ENCODE data around the gene CRKL.
A peak's percentile ranks its signal among the peaks of the same experiment; 100 is the strongest.
"Not testable (repeated sequence)": the region's sequence is repeated elsewhere in the genome, so short reads cannot be mapped to it uniquely, and the experiment has no call there.

CRKL gene

GRCh38 chr22:20968281-20968977 lies 51.2 kb downstream of the CRKL start:
- H3K27me3 ChIP-seq (ENCODE audit: low read depth, low read length), result peaks cover 20% of the 10 kb centered on the region
- H3K9me3 ChIP-seq (ENCODE audit: insufficient read depth, low read length), result no peaks in the 10 kb centered on the region
- H4K20me1 ChIP-seq (ENCODE audit: insufficient read depth, low read length), result no peaks in the 10 kb centered on the region
- no peaks in the 10 kb centered on the region for H3K36me3 ChIP-seq (replicated peaks; ENCODE audit: low read depth, low read length)
- H3K79me2 ChIP-seq (ENCODE audit: low read length), result no peaks in the 10 kb centered on the region
- peaks cover 15% of the 10 kb centered on the region for H3K4me1 ChIP-seq (ENCODE audit: low read length)
- H3K9ac ChIP-seq (ENCODE audit: low read length), result no peak overlapping the region
- H2AFZ ChIP-seq (ENCODE audit: low read depth, low read length), result no peak overlapping the region; the same call in 1 of the 2 replicates
- peak overlapping the region; percentile 28 for H3K4me2 ChIP-seq (ENCODE audit: low read length)
- TF ChIP-seq EZH2phosphoT487 (IDR thresholded peaks at IDR 0.05; ENCODE audit: low read depth), result no peak
- TF ChIP-seq, protein P1, sequence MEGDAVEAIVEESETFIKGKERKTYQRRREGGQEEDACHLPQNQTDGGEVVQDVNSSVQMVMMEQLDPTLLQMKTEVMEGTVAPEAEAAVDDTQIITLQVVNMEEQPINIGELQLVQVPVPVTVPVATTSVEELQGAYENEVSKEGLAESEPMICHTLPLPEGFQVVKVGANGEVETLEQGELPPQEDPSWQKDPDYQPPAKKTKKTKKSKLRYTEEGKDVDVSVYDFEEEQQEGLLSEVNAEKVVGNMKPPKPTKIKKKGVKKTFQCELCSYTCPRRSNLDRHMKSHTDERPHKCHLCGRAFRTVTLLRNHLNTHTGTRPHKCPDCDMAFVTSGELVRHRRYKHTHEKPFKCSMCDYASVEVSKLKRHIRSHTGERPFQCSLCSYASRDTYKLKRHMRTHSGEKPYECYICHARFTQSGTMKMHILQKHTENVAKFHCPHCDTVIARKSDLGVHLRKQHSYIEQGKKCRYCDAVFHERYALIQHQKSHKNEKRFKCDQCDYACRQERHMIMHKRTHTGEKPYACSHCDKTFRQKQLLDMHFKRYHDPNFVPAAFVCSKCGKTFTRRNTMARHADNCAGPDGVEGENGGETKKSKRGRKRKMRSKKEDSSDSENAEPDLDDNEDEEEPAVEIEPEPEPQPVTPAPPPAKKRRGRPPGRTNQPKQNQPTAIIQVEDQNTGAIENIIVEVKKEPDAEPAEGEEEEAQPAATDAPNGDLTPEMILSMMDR (IDR thresholded peaks at IDR 0.05; ENCODE audit: low read depth, low read length), result no peak
- no peak overlapping the region for H3K27ac ChIP-seq (ENCODE audit: low read length)
- H3K4me3 ChIP-seq (ENCODE audit: low read length), result no peak overlapping the region

DNA sequence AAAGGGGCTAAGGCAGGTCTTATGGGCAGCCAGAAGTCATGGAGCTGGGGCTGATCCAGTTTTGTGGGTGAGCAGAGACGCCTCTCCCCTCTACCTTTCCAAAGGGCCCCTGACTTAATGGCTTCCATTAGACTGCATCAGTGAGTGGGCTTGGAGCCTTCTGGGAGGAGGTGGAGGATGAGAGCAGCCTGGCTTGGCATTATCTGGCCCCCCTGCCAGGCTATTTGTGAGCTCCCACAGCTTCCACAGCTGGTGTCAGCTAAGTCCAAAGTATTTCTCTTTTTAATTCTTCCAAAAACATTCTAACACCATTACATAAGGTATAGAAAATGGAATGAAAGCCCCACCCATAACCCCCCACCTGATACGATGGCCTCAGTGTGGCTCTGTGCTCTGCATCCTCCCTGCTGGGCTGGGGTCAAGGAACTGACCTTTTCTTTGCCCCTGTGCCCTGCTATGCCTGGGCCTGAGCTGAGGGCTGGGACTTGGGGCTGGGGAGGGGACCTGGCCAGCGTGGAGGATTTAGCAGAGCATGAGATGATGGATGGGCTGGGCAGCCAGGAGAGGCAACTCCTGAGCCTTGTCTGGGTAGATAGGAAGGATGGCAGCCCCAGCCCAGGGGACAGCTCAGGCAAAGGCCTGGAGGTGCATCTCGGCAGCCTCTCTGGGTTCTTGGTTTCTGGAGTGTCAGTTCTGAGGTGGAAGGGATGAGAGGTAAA lies 53.9 kb downstream of the CRKL start:
- Histone ChIP-seq H3K4me3 (ENCODE audit: low read length) (no peak overlapping the region), H3K4me2 (ENCODE audit: low read length) (no peak overlapping the region), H3K9me3 (ENCODE audit: insufficient read depth, low read length) (no peaks in the 10 kb centered on the region), H2AFZ (ENCODE audit: low read depth, low read length) (no peak overlapping the region), H4K20me1 (ENCODE audit: insufficient read depth, low read length) (no peaks in the 10 kb centered on the region), H3K27ac (ENCODE audit: low read length) (no peak overlapping the region), H3K27me3 (ENCODE audit: low read depth, low read length) (no peaks in the 10 kb centered on the region), H3K79me2 (ENCODE audit: low read length) (no peaks in the 10 kb centered on the region), H3K36me3 (replicated peaks; ENCODE audit: low read depth, low read length) (no peaks in the 10 kb centered on the region), H3K9ac (ENCODE audit: low read length) (no peak overlapping the region), H3K4me1 (ENCODE audit: low read length) (peaks cover 12% of the 10 kb centered on the region)
- no peak for TF ChIP-seq EZH2phosphoT487 (IDR thresholded peaks at IDR 0.05; ENCODE audit: low read depth)
- TF ChIP-seq, protein P1 (IDR thresholded peaks at IDR 0.05; ENCODE audit: low read depth, low read length), result no peak

DNA sequence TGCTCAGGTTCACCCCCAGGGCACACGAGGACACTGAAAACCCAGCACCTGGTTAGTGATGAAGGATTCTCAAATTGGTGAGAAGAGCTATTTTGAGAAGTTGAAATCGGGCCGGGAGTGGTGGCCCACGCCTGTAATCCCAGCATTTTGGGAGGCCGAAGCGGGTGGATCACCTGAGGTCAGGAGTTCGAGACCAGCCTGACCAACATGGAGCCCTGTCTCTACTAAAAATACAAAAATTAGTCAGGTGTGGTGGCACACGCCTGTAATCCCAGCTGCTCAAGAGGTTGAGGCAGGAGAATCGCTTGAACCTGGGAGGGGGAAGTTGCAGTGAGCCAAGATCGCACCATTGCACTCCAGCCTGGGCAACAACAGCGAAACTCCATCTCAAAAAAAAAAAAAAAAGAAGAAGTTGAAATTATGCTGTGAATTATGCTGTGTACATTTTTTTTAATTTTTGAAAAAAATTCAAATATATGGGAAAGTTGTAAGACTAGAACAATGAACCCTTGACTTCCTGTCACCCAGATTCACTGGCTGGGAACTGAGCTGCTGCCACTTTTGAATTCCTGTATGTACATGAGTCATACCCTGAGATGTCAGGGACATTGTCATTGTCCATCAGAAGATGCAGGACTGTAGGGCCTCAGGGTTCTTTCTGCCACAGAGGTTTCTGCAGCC lies 54.9 kb downstream of the CRKL start:
- H3K9me3 ChIP-seq (ENCODE audit: insufficient read depth, low read length); H3K9ac ChIP-seq (ENCODE audit: low read length); H3K4me3 ChIP-seq (ENCODE audit: low read length); H3K27me3 ChIP-seq (ENCODE audit: low read depth, low read length); H3K4me2 ChIP-seq (ENCODE audit: low read length); H4K20me1 ChIP-seq (ENCODE audit: insufficient read depth, low read length); H3K36me3 ChIP-seq (replicated peaks; ENCODE audit: low read depth, low read length); H3K79me2 ChIP-seq (ENCODE audit: low read length); H2AFZ ChIP-seq (ENCODE audit: low read depth, low read length); H3K27ac ChIP-seq (ENCODE audit: low read length): not testable (repeated sequence)
- peaks cover 12% of the 10 kb centered on the region for H3K4me1 ChIP-seq (ENCODE audit: low read length)

DNA sequence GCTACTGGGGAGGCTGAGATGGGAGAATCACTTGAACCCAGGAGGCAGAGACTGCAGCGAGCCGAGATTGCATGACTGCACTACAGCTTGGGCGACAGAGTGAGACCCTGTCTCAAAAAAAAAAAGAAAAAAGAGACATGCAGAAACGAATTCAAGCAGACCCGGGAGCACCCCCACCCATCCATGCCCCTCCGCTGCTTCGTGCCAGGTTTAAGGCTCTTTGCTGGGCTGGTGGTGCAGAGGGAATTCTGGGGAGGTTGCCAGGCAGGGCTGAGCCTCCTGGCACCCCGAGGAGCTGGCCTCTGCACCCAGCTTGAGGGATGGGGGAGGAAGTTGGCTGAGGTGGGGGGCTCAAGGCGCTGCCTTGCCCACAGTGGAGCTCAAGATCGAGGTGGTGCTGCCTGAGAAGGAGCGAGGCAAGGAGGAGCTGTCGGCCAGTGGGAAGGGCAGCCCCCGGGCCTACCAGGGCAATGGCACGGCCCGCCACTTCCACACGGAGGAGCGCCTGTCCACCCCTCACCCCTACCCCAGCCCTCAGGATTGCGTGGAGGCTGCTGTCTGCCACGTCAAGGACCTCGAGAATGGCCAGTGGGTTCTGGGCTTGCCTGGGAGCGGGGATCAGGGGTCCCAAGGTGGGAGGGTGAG lies 55.8 kb downstream of the CRKL start:
- H3K79me2 ChIP-seq (ENCODE audit: low read length), result no peaks in the 10 kb centered on the region
- H3K4me3 ChIP-seq (ENCODE audit: low read length), result no peak overlapping the region
- no peak overlapping the region for H2AFZ ChIP-seq (ENCODE audit: low read depth, low read length)
- no peaks in the 10 kb centered on the region for H3K36me3 ChIP-seq (replicated peaks; ENCODE audit: low read depth, low read length)
- H3K4me1 ChIP-seq (ENCODE audit: low read length), result peaks cover 11% of the 10 kb centered on the region
- H3K4me2 ChIP-seq (ENCODE audit: low read length), result no peak overlapping the region
- no peak overlapping the region for H3K27ac ChIP-seq (ENCODE audit: low read length)
- no peaks in the 10 kb centered on the region for H3K9me3 ChIP-seq (ENCODE audit: insufficient read depth, low read length)
- H3K27me3 ChIP-seq (ENCODE audit: low read depth, low read length), result no peaks in the 10 kb centered on the region
- TF ChIP-seq EZH2phosphoT487 (IDR thresholded peaks at IDR 0.05; ENCODE audit: low read depth), result no peak
- TF ChIP-seq, protein P1 (IDR thresholded peaks at IDR 0.05; ENCODE audit: low read depth, low read length), result no peak
- no peaks in the 10 kb centered on the region for H4K20me1 ChIP-seq (ENCODE audit: insufficient read depth, low read length)
- H3K9ac ChIP-seq (ENCODE audit: low read length), result no peak overlapping the region
